Astrocyte (in vitro differentiated cells and primary cell): ENCODE measurements around the gene CEP350.

ENCODE experiments used
- CTCF ChIP-seq: IDR thresholded peaks from 2 replicates; pipeline ENCODE4 v1.5.1; 2011; ENCODE audit warnings: low read depth, mild to moderate bottlenecking, inconsistent platforms, low read length, moderate library complexity; ENCODE audit not compliant: insufficient read depth
- EZH2 ChIP-seq: IDR thresholded peaks from 2 replicates; pipeline ENCODE4 v1.6.1; 2012; ENCODE audit warnings: mild to moderate bottlenecking, low read length, inconsistent platforms; ENCODE audit not compliant: insufficient read depth

- TF ChIP-seq CTCF (no peak), EZH2 (no peak)
These were observed 87.0 kb downstream of the CEP350 start for GRCh38 chr1:180041582-180041981.
